Gastrocnemius medialis (tissue), 4 donors: ENCODE measurements around the gene MS4A14.

Experiments used
- CTCF ChIP-seq, 5 experiments: fragments of 450-650 bp in 3 of 5; fragments of 200-600 bp in 2 of 5; sonication (generic) in 2 of 5; IDR thresholded peaks in 4 of 5; conservative IDR thresholded peaks in 1 of 5; 1 replicate in 4 of 5; 2 replicates in 1 of 5; pipeline ENCODE4 v1.5.1; 2016 to 2019; ENCODE audit warnings: antibody characterized with exemption in 5 of 5, mild to moderate bottlenecking in 3 of 5, moderate library complexity in 3 of 5
- POLR2A ChIP-seq, 2 donors: fragments of 450-650 bp; IDR thresholded peaks; one replicate each; pipeline ENCODE4 v1.6.1; 2017; ENCODE audit warnings: antibody characterized with exemption in 2 of 2, mild to moderate bottlenecking in 2 of 2, moderate library complexity in 2 of 2

GRCh38 chr11:60459345-60459744, 63.1 kb downstream of the MS4A14 start:
- no peak for TF ChIP-seq POLR2A (IDR thresholded peaks at IDR 0.05)
- TF ChIP-seq CTCF (IDR thresholded peaks at IDR 0.05 in 4 of 5, conservative IDR thresholded peaks at IDR 0.05 in 1 of 5) = no peak
